NT2/D1 (cell line): Measurements from ENCODE around the gene ZNF280C.

ENCODE experiments used
- YY1 ChIP-seq: IDR thresholded peaks from 2 replicates; pipeline ENCODE4 v1.6.1; 2011; ENCODE audit not compliant: insufficient read length, insufficient read depth
- ZNF274 ChIP-seq: IDR thresholded peaks from 2 replicates; pipeline ENCODE4 v1.6.1; 2011; ENCODE audit warnings: mild to moderate bottlenecking, low read depth, low read length

DNA sequence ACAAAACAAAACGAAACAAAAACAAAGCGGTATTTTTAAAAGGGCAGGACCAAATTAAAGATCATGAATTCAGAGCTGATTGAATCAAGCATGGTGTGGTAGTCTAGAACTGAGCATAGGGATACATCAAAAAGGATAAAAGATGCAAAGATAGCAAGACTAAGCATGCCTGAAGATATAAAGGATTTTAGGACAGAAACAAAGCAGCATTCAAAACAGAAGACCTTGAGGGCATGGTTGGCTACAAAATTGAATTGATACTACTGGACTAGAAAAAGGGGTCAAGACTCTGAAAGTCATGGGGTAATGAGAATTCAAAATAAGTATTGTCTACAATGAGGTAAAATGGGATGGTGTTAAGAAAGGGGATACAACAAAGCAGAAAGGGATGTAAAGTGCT is 55.3 kb downstream of the ZNF280C start:
- no peak for TF ChIP-seq YY1
- no peak for TF ChIP-seq ZNF274
